Upper lobe of right lung (tissue), 1 donor: Measurements from ENCODE around the gene AMZ1. TPM values are rescaled to one million over a fixed set of nuclear protein-coding genes. Genes with fewer than 3 reads are reported as not detected.

Experiments
- ATAC-seq: fragments of 200-7000 bp; cut with Tn5 transposase; one replicate; pipeline ENCODE4 v1.9.1; 2020; ENCODE audit warnings: mild to moderate bottlenecking, moderate library complexity
- DNase-seq: peaks from one replicate; pipeline ENCODE4 v3.0.0-alpha.2; 2020
- H3K27ac ChIP-seq: fragments of 200-600 bp; one replicate; pipeline ENCODE4 v1.8.0; 2022
- H3K27me3 ChIP-seq: fragments of 200-600 bp; one replicate; pipeline ENCODE4 v1.8.0; 2022; ENCODE audit warnings: mild to moderate bottlenecking
- H3K36me3 ChIP-seq: fragments of 200-600 bp; one replicate; pipeline ENCODE4 v1.8.0; 2022
- H3K4me1 ChIP-seq: fragments of 200-600 bp; one replicate; pipeline ENCODE4 v1.8.0; 2022
- H3K4me3 ChIP-seq: fragments of 200-600 bp; one replicate; pipeline ENCODE4 v1.8.0; 2022; ENCODE audit warnings: mild to moderate bottlenecking
- H3K9me3 ChIP-seq: fragments of 200-600 bp; one replicate; pipeline ENCODE4 v1.8.0; 2022
- CTCF ChIP-seq: fragments of 200-600 bp; IDR thresholded peaks from one replicate; pipeline ENCODE4 v1.8.0; 2022; ENCODE audit warnings: antibody characterized with exemption
- intact Hi-C: fragments of 100-400 bp; cut with DNase I; formaldehyde crosslinking; loops from one replicate; pipeline ENCODE4 v1.11.0; 2022
- long read RNA-seq: library from polyadenylated mRNA; unstranded; transcript quantifications from one replicate; pipeline ENCODE4 v2.0.0, GENCODE V29; 2021
- total RNA-seq: library from RNA; stranded (reverse); fragmentation: NEBNext Ultra II Directional; extraction: Animal tissue kit (Norgen Biotek cat#: 25700); gene quantifications from one replicate; pipeline ENCODE4 v1.2.1, GENCODE V29; 2021
- donor health status: DM: no; HTN: yes; CAD: no; lungs with severe emphysema.

The AMZ1 gene
- 0.29 TPM for total RNA-seq
- long read RNA-seq, partial matches to known transcripts = 0 of 9 reads
- long read RNA-seq, other reads (novel, unspliced or antisense) = 9 of 9 reads

- Histone ChIP-seq H3K27me3 (peaks cover 44% of the 10 kb centered on the region), H3K4me1 (peaks cover 13% of the 10 kb centered on the region), H3K36me3 (no peaks in the 10 kb centered on the region), H3K9me3 (no peaks in the 10 kb centered on the region), H3K27ac (no peak within 1 kb of the TSS), H3K4me3 (peak within 1 kb of the TSS; percentile 5)
- no peak for TF ChIP-seq CTCF
- intact Hi-C loops = no loop called here
- no peak for DNase-seq
- peak; percentile 45 for ATAC-seq
Observed at GRCh38 chr7:2687881-2688318, at the start of gene AMZ1. Gene AMZ1 (plus strand): TSS chr7:2688202. CDS start chr7:2700452, 12,250 bp downstream.

GRCh38 chr7:2638224-2638991, 49.6 kb upstream of the AMZ1 start:
- no peak for TF ChIP-seq CTCF

GRCh38 chr7:2639181-2639681, 48.8 kb upstream of the AMZ1 start:
- Histone ChIP-seq H3K27ac (no peak overlapping the region), H3K9me3 (no peaks in the 10 kb centered on the region), H3K4me3 (no peak overlapping the region), H3K27me3 (no peaks in the 10 kb centered on the region), H3K4me1 (peaks cover 68% of the 10 kb centered on the region), H3K36me3 (no peaks in the 10 kb centered on the region)
- DNase-seq (no peak), ATAC-seq (no peak)
- intact Hi-C loops = no loop called here
- TF ChIP-seq CTCF = no peak

More at GRCh38 chr7:2638224-2638991, 49.6 kb upstream of the AMZ1 start:
- no peaks in the 10 kb centered on the region for H3K9me3 ChIP-seq
- no peak overlapping the region for H3K4me3 ChIP-seq
- H3K27me3 ChIP-seq = no peaks in the 10 kb centered on the region
- intact Hi-C loops = no loop called here
- no peaks in the 10 kb centered on the region for H3K36me3 ChIP-seq
- H3K4me1 ChIP-seq = peaks cover 72% of the 10 kb centered on the region
- H3K27ac ChIP-seq = peak overlapping the region; percentile 36
- no peak for DNase-seq
- ATAC-seq = no peak

GRCh38 chr7:2639695-2640481, 48.1 kb upstream of the AMZ1 start:
- Histone ChIP-seq H3K27me3 (no peaks in the 10 kb centered on the region), H3K36me3 (no peaks in the 10 kb centered on the region), H3K4me1 (peaks cover 72% of the 10 kb centered on the region), H3K4me3 (no peak overlapping the region), H3K27ac (peak overlapping the region; percentile 76), H3K9me3 (no peaks in the 10 kb centered on the region)
- ATAC-seq (no peak), DNase-seq (no peak)
- no peak for TF ChIP-seq CTCF
- intact Hi-C loops = no loop called here

GRCh38 chr7:2640482-2640830, 47.5 kb upstream of the AMZ1 start:
- Histone ChIP-seq H3K36me3 (no peaks in the 10 kb centered on the region), H3K4me3 (no peak overlapping the region), H3K27me3 (no peaks in the 10 kb centered on the region), H3K27ac (peak overlapping the region; percentile 76), H3K4me1 (peaks cover 75% of the 10 kb centered on the region), H3K9me3 (no peaks in the 10 kb centered on the region)
- DNase-seq (no peak), ATAC-seq (peak; percentile 1)
- intact Hi-C loops = no loop called here
- TF ChIP-seq CTCF = no peak
